GM19455 (cell line): Measurements from ENCODE around the gene IQCN.

Experiments used
- ATAC-seq: cut with Tn5 transposase; IDR thresholded peaks from one replicate; pipeline ENCODE4 v1.9.1; 2021; ENCODE audit not compliant: unreplicated experiment

The IQCN gene

DNA sequence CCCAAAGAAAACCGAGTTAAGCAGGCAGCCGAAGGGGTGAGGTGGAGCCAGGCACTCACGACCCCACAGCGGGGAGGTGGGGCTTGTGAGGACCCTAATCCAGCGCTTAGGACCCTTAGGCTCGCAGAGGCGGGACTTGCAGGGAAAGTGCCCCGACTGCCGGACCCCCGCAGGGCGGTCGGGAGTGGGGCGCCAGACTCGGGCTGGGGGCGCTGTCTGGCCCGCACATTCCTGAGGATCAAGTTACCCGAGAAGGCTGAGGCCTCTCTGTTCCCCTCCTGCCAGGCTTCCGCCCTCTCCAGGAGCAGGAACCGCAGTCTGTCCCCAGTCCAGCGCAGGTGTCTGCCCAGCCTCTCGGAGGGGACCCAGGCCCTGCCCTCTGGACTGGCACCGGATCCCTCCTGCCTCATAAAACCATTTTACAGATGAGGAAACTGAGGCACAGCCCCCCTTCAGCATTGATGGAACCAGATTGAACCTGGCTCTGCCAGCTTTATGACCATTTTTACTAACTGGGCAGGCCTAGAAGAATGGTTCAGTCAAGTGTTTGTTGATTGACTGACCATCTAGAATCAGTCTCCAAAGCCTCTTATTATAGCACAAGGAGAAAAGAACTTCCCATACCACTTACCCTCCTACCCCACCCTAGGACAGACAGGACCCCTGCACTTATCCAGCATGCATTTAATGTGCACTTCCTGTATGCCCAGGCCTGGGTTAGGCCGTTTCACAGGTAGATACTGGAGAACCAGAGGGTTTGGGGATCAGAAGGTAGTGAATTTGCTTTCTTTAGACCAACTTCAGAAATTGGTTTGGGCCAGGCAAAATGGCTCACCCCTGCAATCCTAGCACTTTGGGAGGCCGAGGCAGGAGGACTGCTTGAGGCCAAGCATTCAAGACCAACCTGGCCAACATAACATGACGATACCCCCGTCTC is 13.9 kb upstream of the IQCN start:
- no peak for ATAC-seq

GRCh38 chr19:18286973-18287635 is 12.9 kb upstream of the IQCN start:
- no peak for ATAC-seq

DNA sequence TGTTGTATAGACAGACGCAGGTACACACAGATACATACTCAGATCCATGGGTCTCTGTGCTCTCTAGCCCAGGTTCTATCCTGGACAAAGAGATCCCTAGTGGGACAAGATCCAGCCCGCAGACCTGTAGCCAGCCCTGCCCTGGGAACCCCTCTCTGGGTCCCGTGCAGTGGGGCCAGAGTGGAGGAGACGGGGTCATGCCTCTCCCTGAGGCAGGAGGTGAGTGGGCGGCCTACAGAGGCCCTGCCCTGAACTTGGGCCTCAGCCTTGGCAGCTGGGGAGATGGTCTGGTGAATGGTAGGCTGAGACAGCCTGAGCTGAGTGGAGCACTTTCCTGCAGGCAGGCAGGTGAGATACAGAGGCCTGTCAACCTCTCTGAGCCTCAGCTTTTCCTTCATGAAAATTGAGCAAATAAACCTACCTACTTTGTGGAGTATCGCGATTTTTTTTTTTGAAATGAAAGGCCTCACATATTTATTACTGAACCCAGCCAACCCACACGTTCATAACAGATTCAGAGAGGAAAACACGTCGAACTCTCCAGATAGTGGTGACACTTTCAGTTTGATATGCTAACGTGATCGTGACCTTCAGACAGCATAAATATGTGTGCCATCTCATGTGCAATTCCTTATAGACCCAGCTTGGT is 10.6 kb upstream of the IQCN start:
- no peak for ATAC-seq

GRCh38 chr19:18283338-18283737 is 9.1 kb upstream of the IQCN start:
- no peak for ATAC-seq

GRCh38 chr19:18282788-18283141 is 8.5 kb upstream of the IQCN start:
- ATAC-seq = no peak

DNA sequence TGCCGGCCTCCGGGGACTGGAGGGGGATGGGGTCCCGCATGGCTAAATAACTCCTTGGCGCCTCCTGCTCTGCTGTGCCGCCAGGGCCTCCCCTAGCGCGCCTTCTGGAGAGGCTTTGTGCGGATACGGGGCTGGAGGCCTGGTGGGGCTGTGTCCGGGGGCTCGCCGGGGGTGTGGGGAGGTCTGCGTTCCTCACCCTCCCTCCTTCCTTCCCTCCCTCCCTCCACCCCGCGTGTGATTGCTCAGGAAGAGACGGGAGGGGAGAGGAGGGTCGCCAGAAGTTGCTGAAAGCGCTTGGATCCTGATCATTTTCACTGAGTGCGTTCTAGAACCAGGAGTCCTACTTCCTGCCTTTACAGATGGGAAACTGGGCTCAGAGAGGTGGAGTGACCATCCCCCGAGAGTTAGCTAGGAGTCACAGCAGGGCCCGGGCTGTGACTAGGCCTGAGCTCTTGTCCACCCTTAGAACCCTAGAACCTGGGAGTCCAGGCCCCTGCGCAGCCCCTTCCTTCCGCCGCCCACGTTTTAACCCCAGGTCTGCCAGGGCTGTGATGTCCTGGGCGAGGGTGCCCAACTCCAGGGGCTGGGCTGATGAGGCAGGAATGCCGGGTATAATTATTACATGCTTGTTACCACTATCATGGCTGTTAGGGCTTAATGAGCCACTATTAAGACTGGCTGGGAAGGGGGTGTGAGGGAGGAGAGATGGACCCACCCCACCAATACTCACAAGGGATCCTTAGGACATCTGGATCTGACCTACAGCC is 8.0 kb upstream of the IQCN start:
- no peak for ATAC-seq

- peak; percentile 56 for ATAC-seq
Measured at GRCh38 chr19:18281082-18282020, 7.1 kb upstream of the IQCN start, which contains the start of gene JUND. Gene JUND (minus strand): TSS chr19:18281622. CDS start chr19:18281484, 138 bp downstream.

DNA sequence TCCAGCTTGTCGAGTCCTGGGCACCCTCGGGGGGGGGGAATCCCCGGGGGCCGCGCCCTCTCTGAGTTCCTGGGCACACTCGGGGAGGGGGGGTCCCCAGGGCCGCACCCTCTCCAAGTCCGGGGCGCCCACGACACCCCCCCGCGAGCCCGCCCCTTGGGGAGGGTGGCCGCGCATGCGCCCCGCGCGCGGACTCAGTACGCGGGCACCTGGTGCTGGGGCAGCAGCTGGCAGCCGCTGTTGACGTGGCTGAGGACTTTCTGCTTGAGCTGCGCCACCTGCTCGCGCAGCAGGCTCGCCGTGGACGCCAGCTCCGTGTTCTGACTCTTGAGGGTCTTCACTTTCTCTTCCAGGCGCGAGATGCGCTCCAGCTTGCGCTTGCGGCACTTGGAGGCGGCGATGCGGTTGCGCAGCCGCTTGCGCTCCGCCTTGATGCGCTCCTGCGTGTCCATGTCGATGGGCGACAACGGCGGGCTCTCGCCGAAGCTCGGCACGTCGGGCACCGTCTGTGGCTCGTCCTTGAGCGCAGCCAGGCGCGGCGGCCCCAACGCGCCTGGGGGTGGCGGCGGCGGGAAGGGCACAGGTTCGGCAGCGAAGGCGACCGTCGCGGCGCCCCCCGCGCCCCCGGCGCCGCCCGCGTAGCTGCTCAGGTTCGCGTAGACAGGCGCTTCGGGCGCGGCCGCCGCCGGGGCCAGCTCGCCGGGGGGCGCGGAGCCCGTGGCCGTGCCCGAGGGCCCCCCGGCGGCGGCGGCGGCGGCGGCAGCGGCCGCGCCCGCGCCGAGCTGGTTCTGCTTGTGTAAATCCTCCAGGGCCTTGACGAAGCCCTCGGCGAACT is 6.2 kb upstream of the IQCN start:
- peak; percentile 17 for ATAC-seq

GRCh38 chr19:18279516-18280246 is 5.4 kb upstream of the IQCN start:
- no peak for ATAC-seq

- no peak for ATAC-seq
Measured at GRCh38 chr19:18279266-18279515, 4.9 kb upstream of the IQCN start.

- ATAC-seq = no peak
Measured at GRCh38 chr19:18278521-18279265, 4.4 kb upstream of the IQCN start.

GRCh38 chr19:18274781-18275356 is 617 bp upstream of the IQCN start:
- ATAC-seq = no peak

GRCh38 chr19:18273561-18274218 is 562 bp downstream of the IQCN start:
- ATAC-seq = no peak

- no peak for ATAC-seq
Measured at GRCh38 chr19:18271433-18271841, 2.8 kb downstream of the IQCN start.

GRCh38 chr19:18270326-18270725 is 3.9 kb downstream of the IQCN start:
- no peak for ATAC-seq

- ATAC-seq = no peak
Measured at GRCh38 chr19:18269070-18269723, 5.1 kb downstream of the IQCN start.
